GM23338 (cell line): ENCODE data around the gene ZFP36. TPM values are rescaled to one million over a fixed set of nuclear protein-coding genes. Genes with fewer than 3 reads are reported as not detected.

Experiments
- CTCF ChIP-seq, 2 experiments: fragments of 200-600 bp in 1 of 2; sonication (generic) in 1 of 2; conservative IDR thresholded peaks; 2 replicates each; pipeline versions ENCODE4 v1.5.1 to v1.6.1; 2016 to 2017; ENCODE audit warnings: antibody characterized with exemption in 2 of 2, low read depth in 2 of 2, mild to moderate bottlenecking in 2 of 2, moderate library complexity in 1 of 2
- EZH2phosphoT487 ChIP-seq: fragments of 200-600 bp; sonication (generic); IDR thresholded peaks from one replicate; pipeline ENCODE4 v1.8.1; 2018; ENCODE audit warnings: antibody characterized with exemption; ENCODE audit not compliant: unreplicated experiment
- ZNF114 ChIP-seq: fragments of 250-450 bp; sonication (Bioruptor Pico); IDR thresholded peaks from 2 replicates; pipeline ENCODE4 v1.5.0; 2020; ENCODE audit warnings: mild to moderate bottlenecking, moderate library complexity
- ZNF331 ChIP-seq: fragments of 250-450 bp; sonication (Bioruptor Pico); IDR thresholded peaks from 2 replicates; pipeline ENCODE4 v1.5.0; 2020; ENCODE audit warnings: low read depth, mild to moderate bottlenecking, moderate library complexity
- ZNF462 ChIP-seq: fragments of 250-450 bp; sonication (Bioruptor Pico); IDR thresholded peaks from 2 replicates; pipeline ENCODE4 v1.5.0; 2020; ENCODE audit warnings: mild to moderate bottlenecking, moderate library complexity
- polyA plus RNA-seq: library from polyadenylated mRNA; unstranded; fragments of >200 nt; fragmentation: Nextera tagmentation; extraction: Ambion mirVana; gene quantifications from 2 replicates; pipeline ENCODE4 v1.2.1, GENCODE V29; 2016
- total RNA-seq: library from RNA; depleted of rRNA; stranded (reverse); fragments of >200 nt; shearing (Covaris generic); gene quantifications from 2 replicates; pipeline ENCODE4 v1.2.3, GENCODE V29; 2014

The ZFP36 gene
- total and polyA plus RNA-seq, 2 experiments from 2014 or later: 9.5 to 27.5 TPM

GRCh38 chr19:39401549-39402345 is 4.9 kb upstream of the ZFP36 start (continued):
- TF ChIP-seq CTCF (conservative IDR thresholded peaks at IDR 0.05; ENCODE audit: low read depth in 2 of 2) (no peak), ZNF462 (CRISPR knock-in tag) (no peak), EZH2phosphoT487 (no peak), ZNF114 (no peak), ZNF331 (CRISPR knock-in tag) (no peak)
